ENCODE results near the gene PDE3B.

DNA sequence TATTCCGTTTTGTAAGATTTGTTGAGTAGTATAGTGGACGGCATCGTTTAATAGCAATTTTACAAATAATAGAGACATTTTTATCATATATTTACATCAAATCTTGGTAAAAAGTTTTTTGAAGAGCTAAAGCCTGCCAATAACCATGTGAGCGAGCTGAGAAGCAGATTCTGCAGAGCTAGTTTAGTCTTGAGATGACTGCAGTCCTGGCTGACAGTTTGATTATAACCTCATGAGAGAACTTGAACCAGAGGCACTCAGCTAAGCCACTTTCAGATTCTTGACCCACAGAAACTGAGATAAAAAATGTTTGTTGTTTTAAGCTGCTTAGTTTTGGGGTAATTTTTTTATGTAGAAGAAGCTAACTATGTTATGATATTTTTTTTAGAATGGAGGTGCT is 78.9 kb downstream of the PDE3B start:
- no peak for TF ChIP-seq CTCF (IDR thresholded peaks at IDR 0.05)
- no peak for TF ChIP-seq POLR2A (IDR thresholded peaks at IDR 0.05)

Measured in prostate gland (tissue), 2 donors.